Stimulated activated naive CD4-positive, alpha-beta T cell treated with Interleukin-2 at 50 U/mL for 16 hours (primary cell): ENCODE measurements around the gene FRY.

Experiments used
- DNase-seq: peaks from one replicate; lab custom pipeline; 2025; lab: John Stamatoyannopoulos, UW

FRY gene

GRCh38 chr13:32016631-32017030 lies 14.9 kb upstream of the FRY start:
- DNase-seq: no peak

GRCh38 chr13:32017474-32017873 lies 14.1 kb upstream of the FRY start:
- DNase-seq: no peak

- peak; percentile 10 for DNase-seq
These were observed 11.9 kb upstream of the FRY start for GRCh38 chr13:32019612-32020233.

- DNase-seq: no peak
These were observed 9.8 kb upstream of the FRY start for GRCh38 chr13:32021785-32022184.

GRCh38 chr13:32022311-32022710 lies 9.3 kb upstream of the FRY start:
- no peak for DNase-seq

- DNase-seq: no peak
These were observed 8.5 kb upstream of the FRY start for GRCh38 chr13:32023096-32023495.

GRCh38 chr13:32023698-32024097 lies 7.9 kb upstream of the FRY start:
- DNase-seq: no peak

GRCh38 chr13:32024750-32025149 lies 6.8 kb upstream of the FRY start:
- DNase-seq: no peak

- no peak for DNase-seq
These were observed 5.8 kb upstream of the FRY start for GRCh38 chr13:32025730-32026129.

- DNase-seq: no peak
These were observed 5.0 kb upstream of the FRY start for GRCh38 chr13:32026623-32027022.

GRCh38 chr13:32028711-32029110 lies 2.9 kb upstream of the FRY start:
- DNase-seq: no peak

GRCh38 chr13:32029684-32030083 lies 1.9 kb upstream of the FRY start:
- no peak for DNase-seq

- DNase-seq: no peak
These were observed 319 bp downstream of the FRY start for GRCh38 chr13:32031815-32032370.

GRCh38 chr13:32032759-32033158 lies 1.2 kb downstream of the FRY start:
- DNase-seq: no peak

GRCh38 chr13:32033744-32034143 lies 2.2 kb downstream of the FRY start:
- DNase-seq: no peak

GRCh38 chr13:32035716-32036115 lies 4.1 kb downstream of the FRY start:
- DNase-seq: no peak

GRCh38 chr13:32036126-32036695 lies 4.6 kb downstream of the FRY start:
- no peak for DNase-seq

- no peak for DNase-seq
These were observed 5.2 kb downstream of the FRY start for GRCh38 chr13:32036757-32037156.

GRCh38 chr13:32037471-32037870 lies 5.9 kb downstream of the FRY start:
- no peak for DNase-seq

GRCh38 chr13:32038343-32038742 lies 6.8 kb downstream of the FRY start:
- no peak for DNase-seq

- DNase-seq: no peak
These were observed 7.5 kb downstream of the FRY start for GRCh38 chr13:32039056-32039455.

GRCh38 chr13:32039528-32039927 lies 8.0 kb downstream of the FRY start:
- DNase-seq: no peak

- no peak for DNase-seq
These were observed 8.6 kb downstream of the FRY start for GRCh38 chr13:32040052-32040642.

GRCh38 chr13:32040689-32041088 lies 9.1 kb downstream of the FRY start:
- DNase-seq: no peak
